OCI-LY7 (cell line): ENCODE measurements around the gene CRIP2.

Experiments used
- EZH2phosphoT487 ChIP-seq: fragments of 200-600 bp; sonication (generic); IDR thresholded peaks from 2 replicates; pipeline ENCODE4 v1.6.1; 2018; ENCODE audit warnings: low read depth, borderline replicate concordance, mild to moderate bottlenecking, mixed run types, antibody characterized with exemption, low read length, moderate library complexity, mixed read lengths
- TF ChIP-seq, protein P1 (sequence below): fragments of 200-600 bp; sonication (generic); conservative IDR thresholded peaks from 2 replicates; pipeline ENCODE4 v1.5.1; 2014; ENCODE audit warnings: mild to moderate bottlenecking, antibody characterized with exemption, low read length, moderate library complexity, mixed read lengths

DNA sequence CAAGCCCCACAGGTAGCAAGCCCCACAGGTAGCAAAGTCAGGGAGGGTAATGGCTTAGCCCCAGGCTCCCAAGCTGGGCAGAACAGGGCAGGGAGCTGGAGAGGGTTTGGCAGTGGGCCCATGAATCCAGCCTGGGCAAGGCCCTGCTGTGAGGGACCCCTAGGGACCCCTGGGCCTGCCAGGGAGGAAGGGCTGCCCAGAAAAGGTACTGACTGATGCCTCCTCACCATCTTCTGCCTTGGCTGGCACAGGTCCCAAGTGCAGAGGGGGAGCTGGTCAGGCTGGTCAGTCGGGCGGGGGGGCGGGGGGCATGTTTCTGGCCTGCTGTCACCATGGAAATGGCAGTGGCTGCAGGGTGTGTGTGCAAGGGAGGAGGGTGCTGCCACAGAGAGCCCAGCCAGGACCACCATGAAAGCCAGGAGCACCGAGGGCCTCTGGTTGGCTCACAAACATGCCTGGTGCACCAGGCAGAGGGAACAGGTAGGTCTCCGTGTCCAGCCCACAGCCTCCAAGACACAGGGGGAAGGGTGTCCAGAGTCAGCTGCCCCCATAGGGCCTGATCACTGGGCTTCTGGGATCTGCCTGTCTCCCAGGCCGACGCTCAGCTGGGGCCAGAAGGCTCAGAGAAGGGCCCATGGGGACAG is 1.5 kb upstream of the CRIP2 start:
- TF ChIP-seq, protein P1, sequence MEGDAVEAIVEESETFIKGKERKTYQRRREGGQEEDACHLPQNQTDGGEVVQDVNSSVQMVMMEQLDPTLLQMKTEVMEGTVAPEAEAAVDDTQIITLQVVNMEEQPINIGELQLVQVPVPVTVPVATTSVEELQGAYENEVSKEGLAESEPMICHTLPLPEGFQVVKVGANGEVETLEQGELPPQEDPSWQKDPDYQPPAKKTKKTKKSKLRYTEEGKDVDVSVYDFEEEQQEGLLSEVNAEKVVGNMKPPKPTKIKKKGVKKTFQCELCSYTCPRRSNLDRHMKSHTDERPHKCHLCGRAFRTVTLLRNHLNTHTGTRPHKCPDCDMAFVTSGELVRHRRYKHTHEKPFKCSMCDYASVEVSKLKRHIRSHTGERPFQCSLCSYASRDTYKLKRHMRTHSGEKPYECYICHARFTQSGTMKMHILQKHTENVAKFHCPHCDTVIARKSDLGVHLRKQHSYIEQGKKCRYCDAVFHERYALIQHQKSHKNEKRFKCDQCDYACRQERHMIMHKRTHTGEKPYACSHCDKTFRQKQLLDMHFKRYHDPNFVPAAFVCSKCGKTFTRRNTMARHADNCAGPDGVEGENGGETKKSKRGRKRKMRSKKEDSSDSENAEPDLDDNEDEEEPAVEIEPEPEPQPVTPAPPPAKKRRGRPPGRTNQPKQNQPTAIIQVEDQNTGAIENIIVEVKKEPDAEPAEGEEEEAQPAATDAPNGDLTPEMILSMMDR, result no peak
- no peak for TF ChIP-seq EZH2phosphoT487
